Nephron (organoid): ENCODE data around the gene WFDC5.

Source experiments
- H3K27ac Mint-ChIP-seq, 3 experiments: 2 replicates each; pipeline ENCODE4 v1.8.0; 2020; ENCODE audit warnings: mixed read lengths in 3 of 3, mild to moderate bottlenecking in 2 of 3, moderate library complexity in 1 of 3
- H3K27me3 Mint-ChIP-seq: 2 replicates; pipeline ENCODE4 v1.8.0; 2021; ENCODE audit warnings: low read depth, mild to moderate bottlenecking, moderate library complexity, mixed read lengths
- H3K36me3 Mint-ChIP-seq: 2 replicates; pipeline ENCODE4 v1.8.0; 2020; ENCODE audit warnings: low read depth, mixed read lengths
- H3K4me1 Mint-ChIP-seq: 2 replicates; pipeline ENCODE4 v1.8.0; 2020; ENCODE audit warnings: mixed read lengths
- H3K4me3 Mint-ChIP-seq, 3 experiments: 2 replicates each; pipeline ENCODE4 v1.8.0; 2020; ENCODE audit warnings: mild to moderate bottlenecking in 3 of 3, mixed read lengths in 3 of 3, moderate library complexity in 2 of 3
- H3K9me3 Mint-ChIP-seq: 2 replicates; pipeline ENCODE4 v1.8.0; 2020; ENCODE audit warnings: mixed read lengths
- CTCF ChIP-seq, 3 experiments: fragments of 200-600 bp; sonication (generic); IDR thresholded peaks; one replicate each; pipeline ENCODE4 v1.5.0; 2021; ENCODE audit warnings: antibody characterized with exemption in 3 of 3; ENCODE audit not compliant: unreplicated experiment in 3 of 3

WFDC5 gene

GRCh38 chr20:45097485-45098102 lies 17.4 kb downstream of the WFDC5 start:
- no peaks in the 10 kb centered on the region for H3K4me1 Mint-ChIP-seq
- H3K27me3 Mint-ChIP-seq, result peaks cover 68% of the 10 kb centered on the region
- H3K9me3 Mint-ChIP-seq, result no peaks in the 10 kb centered on the region
- TF ChIP-seq CTCF (IDR thresholded peaks at IDR 0.05; ENCODE audit: unreplicated experiment in 3 of 3), result no peak
- no peak overlapping the region for H3K27ac Mint-ChIP-seq
- H3K4me3 Mint-ChIP-seq, result peak overlapping the region in 1 of 3 experiments; percentile 29
- H3K36me3 Mint-ChIP-seq, result no peaks in the 10 kb centered on the region

GRCh38 chr20:45096781-45097180 lies 18.2 kb downstream of the WFDC5 start:
- Mint-ChIP-seq H3K27ac (no peak overlapping the region), H3K4me3 (no peak overlapping the region), H3K4me1 (no peaks in the 10 kb centered on the region), H3K36me3 (no peaks in the 10 kb centered on the region), H3K9me3 (no peaks in the 10 kb centered on the region), H3K27me3 (peaks cover 60% of the 10 kb centered on the region)
- TF ChIP-seq CTCF (IDR thresholded peaks at IDR 0.05; ENCODE audit: unreplicated experiment in 3 of 3), result no peak

- Mint-ChIP-seq H3K36me3 (no peaks in the 10 kb centered on the region), H3K27me3 (peaks cover 51% of the 10 kb centered on the region), H3K4me3 (no peak overlapping the region), H3K27ac (no peak overlapping the region), H3K9me3 (no peaks in the 10 kb centered on the region), H3K4me1 (no peaks in the 10 kb centered on the region)
- TF ChIP-seq CTCF (IDR thresholded peaks at IDR 0.05; ENCODE audit: unreplicated experiment in 3 of 3), result peak; percentile 66 to 68 (median 68)
These were observed 19.2 kb downstream of the WFDC5 start for GRCh38 chr20:45095805-45096238.

DNA sequence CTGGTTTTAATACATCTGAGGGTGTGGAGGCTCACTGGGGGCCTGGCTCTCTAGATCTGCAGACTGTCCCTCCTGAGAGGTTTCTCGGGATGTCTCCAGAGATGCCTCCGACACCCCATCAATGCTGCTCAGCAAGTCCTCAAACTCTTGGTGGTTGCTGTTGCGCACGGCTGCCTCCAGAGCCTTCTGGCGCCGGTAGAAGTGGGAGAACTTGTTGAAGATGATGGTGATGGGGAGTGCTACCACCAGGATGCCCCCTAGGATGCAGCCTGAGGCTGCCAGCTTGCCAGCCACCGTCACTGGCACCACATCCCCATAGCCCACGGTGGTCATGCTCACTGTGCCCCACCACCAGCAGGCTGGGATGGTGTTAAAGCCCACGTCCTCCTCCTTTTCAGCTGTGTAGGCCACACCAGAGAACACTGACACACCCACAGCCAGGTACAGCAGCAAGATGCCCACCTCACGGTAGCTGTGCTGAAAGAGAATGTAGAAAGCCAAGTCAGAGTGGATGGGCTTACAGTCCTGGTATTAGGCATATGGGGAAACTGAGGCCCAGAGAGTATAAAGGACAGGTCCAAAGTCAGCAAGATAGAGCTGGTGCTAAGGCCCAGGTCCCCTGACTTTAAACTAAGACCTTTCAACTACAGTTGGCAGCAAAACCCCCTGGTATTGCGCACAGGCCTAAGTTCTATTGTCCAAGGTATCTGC lies 20.0 kb downstream of the WFDC5 start:
- no peak overlapping the region for H3K27ac Mint-ChIP-seq
- H3K9me3 Mint-ChIP-seq, result no peaks in the 10 kb centered on the region
- no peaks in the 10 kb centered on the region for H3K36me3 Mint-ChIP-seq
- TF ChIP-seq CTCF (IDR thresholded peaks at IDR 0.05; ENCODE audit: unreplicated experiment in 3 of 3), result no peak
- peaks cover 43% of the 10 kb centered on the region for H3K27me3 Mint-ChIP-seq
- H3K4me1 Mint-ChIP-seq, result no peaks in the 10 kb centered on the region
- H3K4me3 Mint-ChIP-seq, result no peak overlapping the region

GRCh38 chr20:45094201-45094600 lies 20.8 kb downstream of the WFDC5 start:
- TF ChIP-seq CTCF (IDR thresholded peaks at IDR 0.05; ENCODE audit: unreplicated experiment in 3 of 3), result no peak
- Mint-ChIP-seq H3K4me3 (no peak overlapping the region), H3K9me3 (no peaks in the 10 kb centered on the region), H3K27ac (no peak overlapping the region), H3K4me1 (no peaks in the 10 kb centered on the region), H3K36me3 (no peaks in the 10 kb centered on the region), H3K27me3 (peaks cover 35% of the 10 kb centered on the region)

DNA sequence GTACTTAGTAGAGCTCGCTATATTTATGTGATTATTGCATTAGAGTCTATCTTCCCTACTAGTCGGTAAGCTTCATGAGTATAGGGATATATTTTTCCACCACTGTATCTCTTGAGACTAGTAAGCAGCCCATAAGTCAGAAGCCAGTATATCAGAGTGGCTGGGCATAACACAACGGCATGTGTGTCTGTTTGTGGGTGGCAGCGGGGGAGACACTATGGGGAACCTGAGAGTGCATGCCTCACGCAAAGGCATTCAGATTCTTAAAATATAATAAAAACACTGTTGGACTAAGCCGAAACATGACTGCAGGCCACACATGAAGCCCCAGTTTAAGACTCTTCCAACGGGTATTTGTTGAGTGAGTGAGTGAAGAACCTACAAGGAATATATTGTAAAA lies 22.1 kb downstream of the WFDC5 start:
- Mint-ChIP-seq H3K4me1 (peaks cover 9% of the 10 kb centered on the region), H3K27me3 (peaks cover 27% of the 10 kb centered on the region), H3K4me3 (no peak overlapping the region), H3K27ac (no peak overlapping the region), H3K36me3 (no peaks in the 10 kb centered on the region), H3K9me3 (no peaks in the 10 kb centered on the region)
- TF ChIP-seq CTCF (IDR thresholded peaks at IDR 0.05; ENCODE audit: unreplicated experiment in 3 of 3), result no peak
